H9 (cell line): ENCODE data around the gene MAPKAP1. TPM values are rescaled to one million over a fixed set of nuclear protein-coding genes. Genes with fewer than 3 reads are reported as not detected.

Experiments
- DNase-seq: peaks from one replicate; pipeline ENCODE4 v3.0.0-alpha.2; 2017
- H2AFZ ChIP-seq: one replicate; pipeline ENCODE4 v1.6.1; 2013; ENCODE audit warnings: mild to moderate bottlenecking, low read length, control low read depth, moderate library complexity
- H2AK5ac ChIP-seq: 2 replicates; pipeline ENCODE4 v1.6.1; 2013; ENCODE audit warnings: low read length, control low read depth, mixed read lengths; ENCODE audit not compliant: insufficient read length
- H2BK120ac ChIP-seq: one replicate; pipeline ENCODE4 v1.6.1; 2013; ENCODE audit warnings: low read depth, mild to moderate bottlenecking, low read length, control low read depth, inconsistent platforms; ENCODE audit not compliant: poor library complexity, severe bottlenecking
- H2BK12ac ChIP-seq: 2 replicates; pipeline ENCODE4 v1.6.1; 2013; ENCODE audit warnings: low read length, control low read depth, mixed read lengths, low read depth; ENCODE audit not compliant: insufficient read length
- H2BK15ac ChIP-seq: 2 replicates; pipeline ENCODE4 v1.6.1; 2013; ENCODE audit warnings: low read depth, low read length, control low read depth
- H2BK20ac ChIP-seq: one replicate; pipeline ENCODE4 v1.6.1; 2013; ENCODE audit warnings: low read depth, mild to moderate bottlenecking, low read length, control low read depth, inconsistent platforms; ENCODE audit not compliant: poor library complexity, severe bottlenecking
- H2BK5ac ChIP-seq: 2 replicates; pipeline ENCODE4 v1.6.1; 2013; ENCODE audit warnings: low read length, control low read depth, mixed read lengths; ENCODE audit not compliant: insufficient read length
- H3K14ac ChIP-seq: 2 replicates; pipeline ENCODE4 v1.6.1; 2013; ENCODE audit warnings: low read length, control low read depth; ENCODE audit not compliant: insufficient read depth
- H3K18ac ChIP-seq: 2 replicates; pipeline ENCODE4 v1.6.1; 2013; ENCODE audit warnings: low read depth, mild to moderate bottlenecking, mixed read lengths, low read length, control low read depth; ENCODE audit not compliant: insufficient read length
- H3K23ac ChIP-seq: 2 replicates; pipeline ENCODE4 v1.6.1; 2013; ENCODE audit warnings: low read length, control low read depth, mixed read lengths, low read depth; ENCODE audit not compliant: insufficient read length
- H3K23me2 ChIP-seq: 2 replicates; pipeline ENCODE4 v1.6.1; 2013; ENCODE audit warnings: low read depth, mild to moderate bottlenecking, mixed read lengths, low read length, control low read depth; ENCODE audit not compliant: insufficient read length, poor library complexity, severe bottlenecking
- H3K27ac ChIP-seq: 2 replicates; pipeline ENCODE4 v1.5.1; 2013; ENCODE audit warnings: low read length, control low read depth, mixed read lengths, low read depth; ENCODE audit not compliant: insufficient read length
- H3K27me3 ChIP-seq: 2 replicates; pipeline ENCODE4 v1.6.1; 2013; ENCODE audit warnings: low read length, control low read depth, inconsistent platforms; ENCODE audit not compliant: insufficient read depth
- H3K4ac ChIP-seq: 2 replicates; pipeline ENCODE4 v1.6.1; 2013; ENCODE audit warnings: low read depth, mild to moderate bottlenecking, control low read depth, inconsistent platforms, low read length, moderate library complexity
- H3K4me1 ChIP-seq: 2 replicates; pipeline ENCODE4 v1.6.1; 2013; ENCODE audit warnings: low read length, control low read depth, inconsistent platforms; ENCODE audit not compliant: insufficient read depth
- H3K4me2 ChIP-seq: 2 replicates; pipeline ENCODE4 v1.6.1; 2013; ENCODE audit warnings: low read length, control low read depth, mixed read lengths; ENCODE audit not compliant: insufficient read length, insufficient read depth
- H3K56ac ChIP-seq: 2 replicates; pipeline ENCODE4 v1.6.1; 2013; ENCODE audit warnings: low read depth, mild to moderate bottlenecking, mixed read lengths, low read length, control low read depth; ENCODE audit not compliant: insufficient read length
- H3K79me1 ChIP-seq: 2 replicates; pipeline ENCODE4 v1.6.1; 2013; ENCODE audit warnings: low read depth, mild to moderate bottlenecking, moderate library complexity, low read length, control low read depth, inconsistent platforms; ENCODE audit not compliant: insufficient read depth, poor library complexity, severe bottlenecking
- H3K79me2 ChIP-seq: 2 replicates; pipeline ENCODE4 v1.6.1; 2013; ENCODE audit warnings: low read length, control low read depth, inconsistent platforms; ENCODE audit not compliant: insufficient read depth
- H3K9ac ChIP-seq: 2 replicates; pipeline ENCODE4 v1.6.1; 2013; ENCODE audit warnings: low read length, control low read depth, mixed read lengths; ENCODE audit not compliant: insufficient read length; ENCODE audit errors: extremely low read depth
- H3K9me3 ChIP-seq: one replicate; pipeline ENCODE4 v1.6.1; 2013; ENCODE audit warnings: low read depth, low read length, inconsistent platforms; ENCODE audit not compliant: control insufficient read depth
- H3T11ph ChIP-seq: one replicate; pipeline ENCODE4 v1.6.1; 2013; ENCODE audit warnings: mild to moderate bottlenecking, low read length, control low read depth, inconsistent platforms
- H4K20me1 ChIP-seq: one replicate; pipeline ENCODE4 v1.6.1; 2013; ENCODE audit not compliant: control insufficient read depth, insufficient read length, insufficient read depth
- H4K5ac ChIP-seq: 2 replicates; pipeline ENCODE4 v1.6.1; 2013; ENCODE audit warnings: low read depth, mild to moderate bottlenecking, mixed read lengths, low read length, control low read depth; ENCODE audit not compliant: insufficient read length
- H4K8ac ChIP-seq: replicated peaks from 2 replicates; pipeline ENCODE4 v1.6.1; 2013; ENCODE audit warnings: low read length, control low read depth, mixed read lengths, low read depth; ENCODE audit not compliant: insufficient read length
- H4K91ac ChIP-seq: 2 replicates; pipeline ENCODE4 v1.6.1; 2013; ENCODE audit warnings: low read depth, mild to moderate bottlenecking, moderate library complexity, mixed read lengths, low read length, control low read depth; ENCODE audit not compliant: insufficient read length
- H3K27ac Mint-ChIP-seq, 3 experiments: 2 replicates in 2 of 3; 3 replicates in 1 of 3; pipeline ENCODE4 v1.8.0; 2020 to 2021; ENCODE audit warnings: mixed read lengths in 3 of 3, mild to moderate bottlenecking in 1 of 3, moderate library complexity in 1 of 3
- H3K27me3 Mint-ChIP-seq: 2 replicates; pipeline ENCODE4 v1.8.0; 2021; ENCODE audit warnings: low read depth, mild to moderate bottlenecking, moderate library complexity, mixed read lengths
- H3K36me3 Mint-ChIP-seq, 3 experiments: 2 replicates in 2 of 3; 3 replicates in 1 of 3; pipeline ENCODE4 v1.8.0; 2020 to 2021; ENCODE audit warnings: low read depth in 3 of 3, mixed read lengths in 3 of 3; ENCODE audit not compliant: insufficient read depth in 1 of 3
- H3K4me1 Mint-ChIP-seq, 2 experiments: 2 replicates each; pipeline ENCODE4 v1.8.0; 2020; ENCODE audit warnings: mixed read lengths in 2 of 2
- H3K4me3 Mint-ChIP-seq, 2 experiments: 2 replicates in 1 of 2; 3 replicates in 1 of 2; pipeline ENCODE4 v1.8.0; 2020 to 2021; ENCODE audit warnings: mild to moderate bottlenecking in 2 of 2, mixed read lengths in 2 of 2, moderate library complexity in 1 of 2
- H3K9me3 Mint-ChIP-seq, 2 experiments: 2 replicates in 1 of 2; 3 replicates in 1 of 2; pipeline ENCODE4 v1.8.0; 2020; ENCODE audit warnings: mild to moderate bottlenecking in 2 of 2, mixed read lengths in 2 of 2, moderate library complexity in 1 of 2
- CTCF ChIP-seq: fragments of 200-600 bp; sonication (generic); conservative IDR thresholded peaks from 3 replicates; pipeline ENCODE4 v1.8.0; 2021; ENCODE audit warnings: antibody characterized with exemption, mild to moderate bottlenecking
- WGBS: extraction: QIAGEN DNeasy Blood & Tissue Kit; methylation state at CpG from one replicate; pipeline ENCODE4 v1.1.7; 2013; ENCODE audit warnings: missing lambda C conversion rate, low lambda C conversion rate, mixed read lengths; ENCODE audit not compliant: insufficient read length; ENCODE audit errors: extremely low coverage; 5-methylcytosine and 5-hydroxymethylcytosine counted together
- total RNA-seq: library from RNA; stranded (reverse); gene quantifications from 2 replicates; pipeline ENCODE4 v1.2.1, GENCODE V29; 2021

MAPKAP1 gene
- total RNA-seq, 1 experiment from 2014 or later, result 97.0 TPM

GRCh38 chr9:125483697-125484096 is 223.3 kb downstream of the MAPKAP1 start:
- Histone ChIP-seq H3K27ac (no peak overlapping the region), H3K79me2 (no peaks in the 10 kb centered on the region), H2BK5ac (no peak overlapping the region), H3K14ac (no peak overlapping the region), H2AFZ (no peak overlapping the region), H3K18ac (no peak overlapping the region), H3K9ac (no peak overlapping the region), H4K20me1 (peaks cover 2% of the 10 kb centered on the region), H3K23me2 (no peaks in the 10 kb centered on the region), H2BK20ac (no peak overlapping the region), H3K23ac (no peak overlapping the region), H4K5ac (no peak overlapping the region), H3K4me1 (peaks cover 5% of the 10 kb centered on the region; the same call in 1 of the 2 replicates), H3K56ac (no peak overlapping the region), H3K79me1 (no peaks in the 10 kb centered on the region), H4K91ac (no peak overlapping the region), H2AK5ac (no peak overlapping the region), H2BK120ac (no peak overlapping the region), H2BK12ac (no peak overlapping the region), H3T11ph (no peak overlapping the region), H3K9me3 (no peaks in the 10 kb centered on the region), H2BK15ac (no peak overlapping the region), H3K4ac (no peak overlapping the region), H3K4me2 (no peak overlapping the region), H3K27me3 (no peaks in the 10 kb centered on the region), H4K8ac (no peak overlapping the region)
- TF ChIP-seq CTCF, result no peak
- no peaks in the 10 kb centered on the region for H3K27me3 Mint-ChIP-seq
- peaks cover 0 to 13% (median 4%) of the 10 kb centered on the region in 3 experiments; a peak in 4 of 7 replicates for H3K36me3 Mint-ChIP-seq
- no peak for DNase-seq
- peaks cover 10 to 13% of the 10 kb centered on the region in 2 experiments for H3K4me1 Mint-ChIP-seq
- WGBS, result no CpG with 5 or more reads among the region's 2 CpGs
- no peak overlapping the region for H3K4me3 Mint-ChIP-seq
- no peaks in the 10 kb centered on the region for H3K9me3 Mint-ChIP-seq
- H3K27ac Mint-ChIP-seq, result 0 out of 7 replicates have a peak overlapping the region, but pooled peaks of 1 of the 3 experiments have one; percentile 17
